Femur (tissue), 1 donor: Measurements from ENCODE around the gene CFL1.
"Not testable (repeated sequence)": the region's sequence is repeated elsewhere in the genome, so short reads cannot be mapped to it uniquely, and the experiment has no call there.

Source experiments
- DNase-seq: peaks from one replicate; pipeline ENCODE4 v3.0.0-alpha.2; 2017

Gene CFL1

GRCh38 chr11:65857853-65858680, at the start of gene CFL1:
TSS of gene CFL1 (minus strand) at chr11:65858180. CDS start at chr11:65858099, 81 bp downstream.
- DNase-seq, result peak; percentile 99

GRCh38 chr11:65906602-65907001, 48.6 kb upstream of the CFL1 start:
- DNase-seq, result no peak

GRCh38 chr11:65903715-65904114, 45.7 kb upstream of the CFL1 start:
- DNase-seq, result no peak

DNA sequence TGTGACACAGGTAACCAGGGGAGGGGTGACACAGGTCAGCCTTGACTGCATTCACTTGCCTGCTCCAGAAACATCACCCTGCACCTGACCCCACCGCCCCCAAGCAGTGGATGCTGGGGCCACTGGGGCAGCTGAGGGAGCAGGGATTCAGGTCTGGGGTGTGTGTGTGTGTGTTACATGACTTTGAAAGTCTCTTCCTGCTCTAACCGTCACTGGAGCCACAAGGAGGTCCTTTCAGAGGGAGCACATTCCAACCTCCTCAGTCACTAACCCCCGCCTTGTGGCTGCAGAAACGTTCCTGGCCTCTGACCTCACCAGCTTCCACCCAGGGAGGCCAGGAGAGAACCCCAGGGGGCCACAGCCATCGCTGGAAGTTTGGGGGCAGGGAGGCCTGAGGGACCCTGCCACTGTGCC, 45.1 kb upstream of the CFL1 start:
- no peak for DNase-seq

GRCh38 chr11:65900899-65901180, 42.9 kb upstream of the CFL1 start:
- no peak for DNase-seq

DNA sequence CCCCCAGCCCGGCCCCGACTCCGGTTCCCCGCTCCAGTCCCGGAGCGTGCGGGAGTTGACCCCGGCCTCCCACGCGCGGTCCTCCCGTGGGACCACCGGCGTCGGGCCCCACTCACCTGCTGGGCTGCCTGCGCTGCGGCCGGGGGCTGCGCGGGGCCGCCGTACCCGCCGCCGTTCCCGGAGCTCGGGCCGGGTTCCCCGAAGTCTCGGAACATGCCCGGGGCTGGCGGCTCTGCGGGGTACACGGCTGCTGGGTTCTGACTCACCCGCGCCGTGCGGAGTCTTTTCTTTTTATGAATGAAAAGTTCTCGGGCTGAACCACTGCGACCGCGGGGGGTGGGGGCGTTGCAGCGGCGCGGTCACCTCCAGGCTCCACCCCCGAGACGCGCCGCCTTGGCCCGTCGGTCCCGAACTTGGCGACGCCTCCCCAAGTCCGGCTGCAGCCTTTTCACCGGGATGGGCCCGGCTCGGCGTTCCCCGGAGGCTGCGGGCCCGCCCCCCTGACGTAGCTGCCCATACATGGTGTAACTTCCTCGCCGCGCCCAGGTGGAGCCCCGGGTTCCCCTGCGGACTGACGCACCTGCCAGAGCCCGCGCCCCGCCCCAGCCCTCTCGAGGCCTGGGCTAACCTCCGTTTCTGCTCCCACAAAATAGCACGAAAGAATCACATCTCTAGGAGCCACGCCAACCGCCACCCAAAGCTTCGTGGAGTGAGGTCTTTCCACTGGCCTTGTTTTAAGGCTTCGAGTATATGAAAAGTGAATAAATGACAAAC, 42.3 kb upstream of the CFL1 start, which contains the start of gene FOSL1:
TSS of gene FOSL1 (minus strand) at position 264 of the 774 bp plus-strand sequence. CDS start at position 215, 49 bp downstream.
- DNase-seq, result peak; percentile 80

GRCh38 chr11:65899356-65900124, 41.6 kb upstream of the CFL1 start:
- peak; percentile 60 for DNase-seq

GRCh38 chr11:65898656-65899355, 40.8 kb upstream of the CFL1 start:
- DNase-seq, result no peak

DNA sequence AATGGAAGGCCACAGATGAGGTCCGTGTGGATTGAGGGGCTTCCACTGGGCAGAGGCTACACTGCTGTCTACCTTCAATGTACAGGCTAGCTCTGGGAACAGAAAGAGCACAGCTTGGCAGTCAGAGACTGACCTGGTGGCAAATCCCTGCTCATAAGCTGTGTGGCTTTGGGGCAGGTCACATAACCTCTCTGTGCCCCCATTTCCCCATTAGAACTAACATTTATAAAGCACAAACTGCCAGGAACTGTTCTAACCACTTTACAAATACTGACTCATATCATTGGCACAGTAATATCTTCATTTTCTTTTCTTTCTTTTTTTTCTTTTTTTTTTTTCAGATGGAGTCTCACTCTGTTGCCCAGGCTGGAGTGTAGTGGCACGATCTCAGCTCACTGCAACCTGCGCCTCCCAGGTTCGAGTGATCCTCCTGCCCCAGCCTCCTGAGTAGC, 39.1 kb upstream of the CFL1 start:
- DNase-seq, result no peak

DNA sequence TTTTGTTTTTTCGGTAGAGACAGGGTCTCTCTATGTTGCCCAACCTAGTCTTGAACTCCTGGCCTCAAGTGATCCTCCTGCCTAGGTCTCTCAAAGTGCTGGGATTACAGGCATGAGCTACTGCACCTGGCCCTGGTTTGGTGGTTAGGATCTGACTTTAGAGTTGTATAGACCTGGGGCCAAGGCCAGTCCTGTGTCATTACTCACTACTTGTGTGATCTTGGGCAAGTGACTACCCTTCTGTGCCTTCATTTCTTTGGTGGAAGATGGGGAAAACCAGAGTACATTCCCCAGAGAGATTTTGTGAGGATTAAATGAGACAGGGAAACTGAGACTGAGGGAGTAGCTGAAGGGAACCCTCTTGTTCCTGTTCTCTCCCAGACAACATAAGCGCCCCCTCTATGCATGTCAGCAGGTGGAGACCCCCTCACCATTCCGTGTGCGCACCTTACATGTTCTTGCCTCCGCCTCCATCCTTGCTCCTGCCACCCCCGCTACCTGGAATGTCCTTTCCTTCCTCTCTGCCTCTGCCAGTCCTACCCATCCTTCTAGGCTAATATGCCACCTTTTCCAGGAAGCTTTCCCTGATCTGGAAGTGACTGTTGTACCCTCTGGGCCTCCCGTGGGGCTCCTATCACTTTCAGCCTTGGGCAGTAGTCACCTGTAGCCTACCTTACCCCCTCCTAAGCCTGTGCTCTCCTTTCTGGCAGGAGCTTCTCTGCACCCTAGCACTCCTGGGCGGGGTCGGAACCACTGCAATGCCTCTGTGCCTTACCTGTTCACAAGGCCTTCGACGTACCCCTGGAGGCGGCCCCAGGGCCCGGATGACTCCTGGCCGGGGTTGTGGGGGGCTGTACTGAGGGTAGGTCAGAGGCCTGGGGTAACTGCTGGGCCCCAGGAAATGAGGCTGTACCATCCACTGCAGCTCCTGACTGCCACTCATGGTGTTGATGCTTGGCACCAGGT, 38.3 kb upstream of the CFL1 start:
- DNase-seq, result no peak

- DNase-seq, result no peak
Observed at GRCh38 chr11:65895482-65895981, 37.6 kb upstream of the CFL1 start.

- no peak for DNase-seq
Observed at GRCh38 chr11:65894034-65894591, 36.1 kb upstream of the CFL1 start.

- DNase-seq, result no peak
Observed at GRCh38 chr11:65892661-65893317, 34.8 kb upstream of the CFL1 start.

- DNase-seq, result not testable (repeated sequence)
Observed at GRCh38 chr11:65892137-65892540, 34.2 kb upstream of the CFL1 start.

- no peak for DNase-seq
Observed at GRCh38 chr11:65891219-65892136, 33.5 kb upstream of the CFL1 start.

DNA sequence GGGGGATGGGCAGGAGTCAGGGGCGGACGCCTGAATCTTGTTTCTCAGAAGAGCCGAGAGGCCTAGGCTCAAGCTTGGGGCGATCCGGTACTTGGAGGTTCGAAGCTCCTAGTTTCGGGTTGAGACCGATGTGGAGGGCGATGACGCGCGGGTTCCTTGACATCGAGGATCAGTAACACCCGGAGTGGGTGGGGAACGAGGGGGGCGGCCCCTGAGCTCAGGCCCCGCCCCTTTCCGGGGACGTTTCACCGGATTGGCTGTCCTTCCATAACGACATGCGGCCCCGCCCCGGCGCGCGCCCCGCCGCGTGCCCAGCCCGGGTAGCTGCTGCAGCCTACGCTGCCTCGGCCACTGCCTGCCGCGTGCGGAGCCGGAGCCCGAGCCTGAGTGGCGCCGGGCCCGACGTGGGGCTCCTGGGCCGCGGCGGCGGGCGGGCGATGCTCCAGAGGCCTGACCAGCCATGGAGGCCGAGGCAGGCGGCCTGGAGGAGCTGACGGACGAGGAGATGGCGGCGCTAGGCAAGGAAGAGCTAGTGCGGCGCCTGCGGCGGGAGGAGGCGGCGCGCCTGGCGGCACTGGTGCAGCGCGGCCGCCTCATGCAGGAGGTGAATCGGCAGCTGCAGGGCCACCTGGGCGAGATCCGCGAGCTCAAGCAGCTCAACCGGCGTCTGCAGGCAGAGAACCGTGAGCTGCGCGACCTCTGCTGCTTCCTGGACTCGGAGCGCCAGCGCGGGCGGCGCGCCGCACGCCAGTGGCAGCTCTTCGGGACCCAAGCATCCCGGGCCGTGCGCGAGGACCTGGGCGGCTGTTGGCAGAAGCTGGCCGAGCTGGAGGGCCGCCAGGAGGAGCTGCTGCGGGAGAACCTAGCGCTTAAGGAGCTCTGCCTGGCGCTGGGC, 32.6 kb upstream of the CFL1 start, which contains the start of gene CCDC85B:
TSS of gene CCDC85B (plus strand) at position 350 of the 895 bp plus-strand sequence. CDS start at position 461, 111 bp downstream.
- peak; percentile 98 for DNase-seq

DNA sequence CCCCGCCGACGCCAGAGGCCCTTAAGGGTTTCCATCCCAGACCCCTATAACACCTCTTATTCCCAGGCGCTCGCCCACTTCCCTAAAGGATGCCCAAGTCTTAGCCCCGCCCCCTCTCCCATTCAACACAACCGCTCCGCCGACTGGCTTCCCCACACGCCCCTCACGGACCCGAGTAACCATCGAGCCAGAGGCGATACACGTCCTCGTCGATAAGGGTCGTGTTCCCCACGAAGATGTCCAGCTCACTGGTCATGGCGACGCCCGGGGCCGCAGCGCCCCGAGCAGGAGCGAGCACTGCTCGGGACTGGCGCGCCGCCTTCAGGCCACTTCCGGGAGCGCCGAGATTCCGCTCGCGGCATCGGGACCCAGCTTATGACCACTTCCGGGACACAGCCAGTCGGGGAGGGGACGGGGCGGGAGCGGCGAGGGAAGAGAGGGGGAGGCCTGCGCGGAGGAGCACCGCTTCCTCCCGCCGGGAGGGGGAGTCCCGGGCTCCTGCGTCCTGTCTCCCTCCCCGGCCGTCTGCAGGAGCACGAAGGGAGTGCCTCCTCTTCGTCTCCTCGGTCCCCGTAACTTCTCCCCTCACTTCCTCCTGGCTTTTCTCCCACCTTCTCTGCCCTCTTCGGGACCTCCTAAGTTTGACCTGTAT, 30.3 kb upstream of the CFL1 start, which contains the start of gene FIBP:
TSS of gene FIBP (minus strand) at position 309 of the 652 bp plus-strand sequence. CDS start at position 256, 53 bp downstream.
- peak; percentile 99 for DNase-seq
